ENCODE measurements around the gene SEC16A.
A peak's percentile ranks its signal among the peaks of the same experiment; 100 is the strongest.

Gene SEC16A

GRCh38 chr9:136463578-136463977 lies 19.3 kb downstream of the SEC16A start:
- no peak for DNase-seq (ENCODE audit: low spot score)

GRCh38 chr9:136462664-136463063 lies 20.2 kb downstream of the SEC16A start:
- no peak for DNase-seq (ENCODE audit: low spot score)

DNA sequence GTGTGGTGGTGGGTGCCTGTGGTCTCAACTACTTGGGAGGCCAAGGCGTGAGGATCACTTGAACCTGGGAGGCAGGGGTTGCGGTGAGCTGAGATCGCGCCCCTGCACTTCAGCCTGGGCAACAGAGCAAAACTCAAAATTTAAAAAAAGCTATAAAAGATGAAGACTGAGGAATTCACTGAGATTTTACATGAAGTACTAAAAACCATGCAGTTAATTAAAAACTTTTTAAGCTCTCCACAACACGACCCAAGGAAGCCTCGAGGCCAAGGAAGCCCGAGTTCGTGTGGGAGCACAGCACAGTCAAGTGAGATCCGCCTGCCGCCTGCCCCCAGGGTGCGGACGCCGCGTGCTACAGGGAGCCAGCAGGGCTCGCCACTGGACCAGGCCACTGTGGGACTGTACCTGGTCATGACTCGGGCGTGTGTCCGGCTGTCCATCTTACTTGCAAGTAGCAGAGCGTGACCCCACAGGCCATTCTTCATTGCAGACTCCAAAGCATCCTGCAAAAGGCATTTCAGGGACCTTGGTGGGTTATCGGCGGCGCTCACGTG lies 22.0 kb downstream of the SEC16A start:
- DNase-seq (ENCODE audit: low spot score), result no peak

- DNase-seq (ENCODE audit: low spot score), result no peak
Measured at GRCh38 chr9:136459425-136459824, 23.4 kb downstream of the SEC16A start.

- DNase-seq (ENCODE audit: low spot score), result no peak
Measured at GRCh38 chr9:136457326-136457725, 25.5 kb downstream of the SEC16A start.

- no peak for DNase-seq (ENCODE audit: low spot score)
Measured at GRCh38 chr9:136456258-136456657, 26.6 kb downstream of the SEC16A start.

DNA sequence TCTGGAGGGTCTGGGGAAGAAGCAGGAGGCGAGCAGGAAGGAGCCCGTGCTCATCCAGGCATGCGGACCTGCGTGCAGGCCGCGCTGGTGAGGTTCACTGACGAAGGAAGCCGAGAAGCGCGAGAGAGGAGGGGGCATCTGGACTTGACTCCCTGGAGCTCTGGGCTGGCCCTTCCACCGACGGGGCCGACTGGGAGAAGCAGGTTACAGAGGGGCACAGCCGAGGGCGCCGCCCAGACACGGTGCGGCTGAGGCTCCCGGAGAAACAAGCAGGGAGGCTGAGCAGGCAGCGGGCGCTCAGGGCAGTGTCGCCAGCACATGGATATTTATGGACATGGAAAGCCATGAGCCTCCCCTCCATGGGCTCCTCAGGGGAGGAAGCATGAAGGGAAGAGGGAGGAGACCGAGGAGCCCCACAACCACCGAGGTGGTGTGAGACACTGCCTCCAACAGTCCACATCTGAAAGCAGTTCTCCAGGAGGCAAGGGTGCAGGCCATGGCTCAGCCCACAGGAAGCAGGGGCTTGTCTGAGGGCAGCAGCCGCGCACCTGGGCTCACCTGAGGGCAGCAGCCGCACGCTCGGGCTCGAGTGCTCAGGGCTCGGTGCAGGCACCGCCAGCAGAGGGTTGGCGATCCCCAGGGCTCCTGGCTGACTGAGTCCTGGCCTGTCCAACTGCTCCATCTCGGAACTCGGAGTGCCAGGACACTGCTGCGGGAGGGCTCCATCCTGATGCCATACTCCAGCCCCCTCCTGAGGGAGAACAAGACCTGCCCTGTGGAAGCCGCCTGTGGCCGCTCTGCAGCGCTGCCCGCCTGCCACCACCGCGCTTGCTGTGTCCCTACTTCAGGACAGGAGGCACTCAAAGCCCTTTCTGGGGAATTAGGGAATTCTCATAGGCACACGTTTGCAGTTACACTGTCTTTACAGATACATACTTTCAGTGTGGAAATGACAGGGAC lies 27.5 kb downstream of the SEC16A start:
- DNase-seq (ENCODE audit: low spot score), result no peak

- DNase-seq (ENCODE audit: low spot score), result no peak
Measured at GRCh38 chr9:136454026-136454796, 28.6 kb downstream of the SEC16A start.

DNA sequence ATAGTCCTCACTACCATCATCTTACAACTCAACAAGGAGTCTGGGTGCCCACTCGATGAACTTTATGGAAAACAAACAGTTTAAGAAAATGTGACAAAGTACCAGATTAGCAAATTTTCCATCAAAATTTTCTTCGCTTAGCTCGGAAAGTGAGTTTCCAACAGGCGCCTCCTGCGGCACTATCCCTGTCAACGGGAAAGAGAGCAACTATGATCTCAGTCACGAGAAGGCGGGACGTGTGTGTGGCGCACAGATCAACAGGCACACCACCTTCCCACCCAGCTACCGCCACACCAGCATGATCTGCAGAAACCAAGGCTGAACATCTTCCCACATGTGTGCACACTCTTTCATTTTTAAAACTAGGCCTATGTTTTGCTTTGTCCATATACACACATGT lies 29.5 kb downstream of the SEC16A start:
- DNase-seq (ENCODE audit: low spot score), result no peak

DNA sequence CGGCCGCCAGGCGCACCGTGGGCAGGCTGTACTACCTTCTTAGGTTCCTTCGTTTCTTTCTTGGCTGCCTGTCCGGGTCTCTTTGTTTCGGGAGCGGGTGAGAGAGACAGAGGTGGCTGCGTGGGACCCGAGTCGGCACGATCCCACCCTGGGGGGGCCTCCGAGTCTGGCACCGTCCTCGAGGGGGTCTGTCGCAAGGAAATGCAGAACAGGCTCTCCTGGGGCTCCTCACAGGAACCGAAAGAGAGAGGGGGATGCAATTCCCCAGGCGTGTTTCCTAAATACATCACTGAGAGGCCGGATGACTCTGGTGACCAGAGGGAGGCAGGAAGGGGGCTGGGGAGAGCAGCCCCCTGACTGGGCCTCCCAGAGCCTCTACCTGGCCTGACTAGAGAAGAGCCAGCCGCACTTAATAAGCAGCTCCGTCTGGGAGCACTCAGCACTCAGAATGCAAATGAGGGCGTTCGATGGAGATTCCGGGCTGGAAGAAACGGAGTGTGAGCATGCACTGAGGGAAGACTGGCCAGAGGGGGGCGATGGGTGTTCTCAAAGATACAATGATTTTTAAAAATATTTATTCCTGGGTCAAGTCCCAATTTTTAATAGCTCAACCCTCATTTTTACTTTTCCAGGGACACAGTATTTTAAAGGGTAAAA lies 31.5 kb downstream of the SEC16A start:
- no peak for DNase-seq (ENCODE audit: low spot score)

- no peak for DNase-seq (ENCODE audit: low spot score)
Measured at GRCh38 chr9:136448655-136449054, 34.2 kb downstream of the SEC16A start.

GRCh38 chr9:136447173-136447778 lies 35.6 kb downstream of the SEC16A start:
- DNase-seq (ENCODE audit: low spot score), result no peak

DNA sequence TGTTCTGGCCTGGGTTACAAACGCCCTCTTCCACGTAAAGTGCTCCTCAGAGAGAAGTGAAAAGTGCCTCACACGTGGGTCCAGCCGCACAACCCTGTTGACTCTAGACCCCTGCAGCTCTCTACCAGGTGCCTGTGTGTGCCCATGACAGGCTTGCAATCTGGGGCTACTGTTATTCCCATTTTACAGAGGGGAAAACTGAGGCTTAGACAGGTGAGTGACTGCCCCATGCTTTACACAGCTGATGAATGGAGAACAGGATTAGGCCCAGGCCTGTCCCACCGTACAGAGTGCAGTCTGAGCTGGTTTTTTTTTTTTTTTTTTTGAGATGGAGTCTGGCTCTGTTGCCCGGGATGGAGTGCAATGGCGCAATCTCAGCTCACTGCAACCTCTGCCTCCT lies 37.0 kb downstream of the SEC16A start:
- no peak for DNase-seq (ENCODE audit: low spot score)

DNA sequence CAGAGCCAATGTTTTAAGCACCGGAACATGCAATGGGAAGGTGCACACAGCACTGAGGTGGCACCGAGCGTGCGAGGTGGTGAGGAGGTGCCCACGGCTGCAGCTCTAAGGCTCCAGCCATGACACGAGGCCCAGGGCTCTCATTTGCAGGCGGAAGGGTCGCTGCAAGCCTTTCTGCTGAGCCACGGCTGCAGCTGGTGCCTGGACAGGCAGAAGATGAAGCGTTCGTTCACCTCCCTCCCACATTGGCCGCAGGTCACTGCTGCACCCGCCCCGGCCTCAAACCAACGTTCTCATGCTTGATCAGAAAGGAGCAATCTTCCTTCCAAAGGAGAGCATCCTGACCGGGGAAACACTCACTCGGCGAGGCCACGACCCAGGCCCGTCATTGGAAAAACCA lies 38.7 kb downstream of the SEC16A start:
- no peak for DNase-seq (ENCODE audit: low spot score)

GRCh38 chr9:136443687-136444086 lies 39.2 kb downstream of the SEC16A start:
- no peak for DNase-seq (ENCODE audit: low spot score)

DNA sequence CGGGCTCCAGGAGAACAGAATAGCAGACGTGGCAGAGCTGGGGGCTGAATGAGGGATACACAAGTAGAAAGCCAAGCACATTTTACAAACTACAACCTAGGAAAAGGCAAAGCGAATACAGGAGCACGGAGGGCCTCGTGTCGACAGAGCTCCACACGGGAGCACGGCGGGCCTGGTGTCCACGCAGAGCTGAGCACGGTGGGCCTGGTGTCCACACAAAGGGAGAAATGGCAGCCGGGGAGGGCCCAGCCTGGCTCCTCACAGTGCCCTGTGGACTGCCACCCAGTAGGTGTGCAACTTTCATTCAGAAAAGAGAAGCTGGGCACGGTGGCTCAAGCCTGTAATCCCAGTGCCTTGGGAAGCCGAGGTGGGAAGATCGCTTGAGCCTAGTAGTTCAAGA lies 39.8 kb downstream of the SEC16A start:
- no peak for DNase-seq (ENCODE audit: low spot score)

DNA sequence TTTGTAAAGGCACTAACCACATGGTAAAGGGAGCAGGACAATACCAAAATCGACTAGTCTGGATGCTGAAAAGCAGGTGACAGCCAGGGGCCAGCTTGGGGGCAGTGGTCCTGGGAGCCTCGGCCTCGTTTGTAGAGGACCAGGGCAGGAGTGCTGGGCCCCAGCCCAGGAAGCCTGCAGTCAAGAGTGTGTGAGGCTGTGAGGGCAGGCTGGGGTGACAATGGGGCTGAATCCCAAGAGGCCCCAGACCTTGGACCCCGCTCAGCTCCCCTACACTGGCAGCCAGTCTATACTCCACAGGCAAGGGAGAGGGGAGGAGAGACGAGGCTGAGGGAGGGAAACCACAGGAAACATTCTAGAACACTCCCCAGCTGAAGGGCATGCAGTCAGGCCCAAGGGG lies 40.6 kb downstream of the SEC16A start:
- no peak for DNase-seq (ENCODE audit: low spot score)

- no peak for DNase-seq (ENCODE audit: low spot score)
Measured at GRCh38 chr9:136441681-136442245, 41.1 kb downstream of the SEC16A start.

DNA sequence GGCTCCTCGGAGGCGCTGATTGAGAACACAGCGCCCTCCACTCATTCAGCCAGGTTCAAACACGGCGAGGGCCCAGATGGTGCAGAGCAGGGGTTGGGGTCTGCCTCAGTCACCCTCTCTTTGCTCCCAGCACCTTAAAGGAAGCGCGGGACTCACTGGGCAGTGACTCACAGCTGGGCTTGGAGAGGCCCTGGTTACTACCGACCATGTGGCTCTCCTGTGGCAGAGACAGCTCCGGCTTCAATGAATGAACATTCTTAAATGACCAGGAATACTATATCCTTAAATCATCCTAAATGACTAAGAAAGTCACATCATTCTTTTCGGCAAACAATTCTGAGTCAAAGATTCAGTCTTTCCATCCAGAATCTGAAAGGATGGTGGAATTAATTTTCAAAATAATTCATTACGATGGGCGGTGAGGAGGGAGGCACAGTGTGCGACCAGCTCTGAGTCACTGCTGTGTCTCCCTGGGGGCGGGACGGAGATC lies 41.6 kb downstream of the SEC16A start:
- DNase-seq (ENCODE audit: low spot score), result no peak

DNA sequence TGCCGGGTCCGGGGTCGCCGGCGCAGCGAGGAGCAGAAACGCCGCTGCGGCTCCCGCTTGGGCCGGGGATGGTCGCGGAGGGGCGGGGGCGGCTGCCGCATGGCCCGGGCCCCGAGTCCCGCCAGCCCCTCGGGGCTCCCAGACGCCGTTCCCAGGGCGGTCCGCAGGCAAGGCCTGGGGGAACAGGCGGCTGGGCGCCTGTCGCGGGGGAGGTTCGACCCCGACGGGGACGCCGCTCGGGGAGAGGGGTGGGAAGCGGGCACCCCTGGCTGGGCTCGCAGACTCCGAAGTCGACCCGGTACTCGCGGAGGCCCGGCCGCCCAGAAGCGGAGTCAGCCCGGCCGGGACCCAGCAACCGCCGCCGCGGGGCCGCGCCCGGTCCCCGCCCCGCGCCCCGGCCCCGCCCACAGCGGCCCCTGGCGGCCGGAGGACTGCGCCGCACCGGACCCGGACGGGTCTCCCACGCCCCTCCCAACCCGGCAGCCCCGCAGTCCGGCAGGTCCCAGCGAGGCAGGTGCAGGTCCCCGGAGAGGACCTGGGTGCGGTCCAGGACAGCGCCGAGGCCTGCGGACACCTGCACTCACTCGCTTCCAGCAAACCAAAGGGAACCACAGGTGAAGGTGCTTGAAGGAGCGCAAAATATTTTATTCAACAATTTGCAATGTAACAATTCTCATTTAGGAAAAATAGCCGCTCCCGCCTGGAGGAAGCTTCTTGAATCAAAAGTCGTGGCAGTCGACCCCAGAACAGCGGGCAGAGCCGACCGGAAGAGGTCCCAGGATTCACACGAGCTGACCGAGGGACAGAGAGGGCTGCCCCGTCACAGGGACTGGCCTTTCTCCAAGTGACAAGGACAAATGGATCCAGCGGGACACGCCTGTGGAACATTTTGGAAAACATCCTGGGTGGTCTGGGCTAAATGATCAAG lies 43.1 kb downstream of the SEC16A start, which contains the start of gene INPP5E:
INPP5E (minus strand) TSS at position 365 of the 928 bp plus-strand sequence. CDS start 426 bp downstream, outside the sequence.
- DNase-seq (ENCODE audit: low spot score), result peak; percentile 90
